Fibroblast of pulmonary artery (primary cell): ENCODE data around the gene CCPG1.

Experiments
- DNase-seq: peaks from one replicate; pipeline ENCODE4 v3.0.0-alpha.2; 2010; ENCODE audit warnings: low read depth
- H3K4me3 ChIP-seq: replicated peaks from 2 replicates; pipeline ENCODE4 v1.5.1; 2011; ENCODE audit warnings: low read depth, mild to moderate bottlenecking, control low read depth, low read length, moderate library complexity
- CTCF ChIP-seq: IDR thresholded peaks from 2 replicates; pipeline ENCODE4 v1.5.1; 2011; ENCODE audit warnings: mild to moderate bottlenecking, control low read depth, low read length, inconsistent platforms; ENCODE audit errors: missing control alignments

The CCPG1 gene

DNA sequence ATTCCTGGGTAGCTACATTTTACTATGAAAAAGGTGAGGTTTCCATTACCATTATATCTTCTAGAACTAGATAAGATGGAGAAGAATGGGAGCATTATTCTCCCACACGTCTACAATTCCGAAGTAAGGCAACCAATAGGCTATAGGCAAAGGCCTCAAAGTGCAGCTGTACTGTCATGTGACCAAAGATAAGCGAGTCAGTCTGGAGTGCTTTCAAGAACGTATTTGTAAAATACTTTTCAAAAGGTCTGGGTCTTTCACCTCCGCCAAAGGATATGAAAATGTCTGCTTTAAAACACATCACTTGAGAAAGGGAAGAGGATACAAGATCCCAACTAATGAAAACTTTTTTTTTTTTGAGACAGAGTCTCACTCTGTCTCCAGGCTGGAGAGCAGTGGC is 9.9 kb downstream of the CCPG1 start:
- no peak for DNase-seq
- no peak overlapping the region for H3K4me3 ChIP-seq
- no peak for TF ChIP-seq CTCF

GRCh38 chr15:55394694-55395093 is 13.5 kb downstream of the CCPG1 start:
- no peak for TF ChIP-seq CTCF
- H3K4me3 ChIP-seq = no peak overlapping the region
- DNase-seq = peak; percentile 50

DNA sequence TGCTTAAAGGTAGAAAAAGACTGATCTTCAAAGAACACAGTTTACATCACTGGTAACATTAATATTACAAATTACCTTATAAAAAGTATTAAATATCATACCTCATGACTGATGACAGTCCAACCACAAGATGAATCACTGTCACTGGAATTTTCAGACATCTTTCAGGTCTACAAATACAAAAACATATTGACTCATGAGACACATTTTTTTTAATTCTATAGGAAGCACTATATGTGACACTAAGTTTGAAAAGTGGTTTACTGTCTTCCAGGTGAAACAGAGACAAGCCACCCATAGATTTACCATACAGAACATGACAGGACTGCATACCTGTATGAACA is 18.9 kb downstream of the CCPG1 start:
- peak; percentile 31 for DNase-seq
- no peak for TF ChIP-seq CTCF
- no peak overlapping the region for H3K4me3 ChIP-seq

GRCh38 chr15:55387027-55387426 is 21.1 kb downstream of the CCPG1 start:
- DNase-seq = no peak
- TF ChIP-seq CTCF = no peak

GRCh38 chr15:55383687-55384086 is 24.5 kb downstream of the CCPG1 start:
- no peak overlapping the region for H3K4me3 ChIP-seq
- no peak for DNase-seq
- TF ChIP-seq CTCF = no peak

More at GRCh38 chr15:55387027-55387426, 21.1 kb downstream of the CCPG1 start:
- H3K4me3 ChIP-seq = no peak overlapping the region

GRCh38 chr15:55381595-55381994 is 26.6 kb downstream of the CCPG1 start:
- no peak overlapping the region for H3K4me3 ChIP-seq
- TF ChIP-seq CTCF = no peak
- DNase-seq = no peak

GRCh38 chr15:55379095-55379494 is 29.1 kb downstream of the CCPG1 start:
- H3K4me3 ChIP-seq = no peak overlapping the region

More at GRCh38 chr15:55379095-55379494, 29.1 kb downstream of the CCPG1 start:
- no peak for DNase-seq
- no peak for TF ChIP-seq CTCF
